Spleen (tissue), 11 donors: ENCODE results near the gene CRYGN. TPM values are rescaled to one million over a fixed set of nuclear protein-coding genes. Genes with fewer than 3 reads are reported as not detected.

Experiments used
- DNase-seq: peaks from one replicate; pipeline ENCODE4 v3.0.0-alpha.2; 2020
- H3K27ac ChIP-seq, 8 donors: fragments of 200-600 bp; sonication (generic) in 7 of 8; 1 replicate in 4 of 8; 2 replicates in 4 of 8; pipeline versions ENCODE4 v1.5.0 to v1.8.0; 2016 to 2021; ENCODE audit warnings: inconsistent platforms in 4 of 8, mild to moderate bottlenecking in 4 of 8, moderate library complexity in 1 of 8
- H3K27me3 ChIP-seq, 7 donors: fragments of 200-600 bp; sonication (generic) in 6 of 7; replicated peaks in 1 of 7; 1 replicate in 4 of 7; 2 replicates in 3 of 7; pipeline versions ENCODE4 v1.5.0 to v1.8.0; 2016 to 2021; ENCODE audit warnings: inconsistent platforms in 3 of 7, mild to moderate bottlenecking in 1 of 7
- H3K36me3 ChIP-seq, 6 donors: fragments of 200-600 bp; sonication (generic) in 5 of 6; 1 replicate in 4 of 6; 2 replicates in 2 of 6; pipeline versions ENCODE4 v1.5.0 to v1.8.0; 2016 to 2021; ENCODE audit warnings: inconsistent platforms in 2 of 6
- H3K4me1 ChIP-seq, 6 donors: fragments of 200-600 bp; sonication (generic) in 5 of 6; 1 replicate in 3 of 6; 2 replicates in 3 of 6; pipeline versions ENCODE4 v1.5.0 to v1.8.0; 2016 to 2021; ENCODE audit warnings: inconsistent platforms in 3 of 6
- H3K4me3 ChIP-seq, 8 donors: fragments of 200-600 bp; sonication (generic) in 7 of 8; 1 replicate in 4 of 8; 2 replicates in 4 of 8; pipeline versions ENCODE4 v1.5.0 to v1.8.0; 2016 to 2021; ENCODE audit warnings: inconsistent platforms in 4 of 8, mild to moderate bottlenecking in 4 of 8, moderate library complexity in 2 of 8
- H3K9me3 ChIP-seq, 8 donors: fragments of 200-600 bp; sonication (generic) in 7 of 8; 1 replicate in 4 of 8; 2 replicates in 4 of 8; pipeline versions ENCODE4 v1.5.0 to v1.8.0; 2016 to 2021; ENCODE audit warnings: inconsistent platforms in 4 of 8
- CTCF ChIP-seq, 11 experiments: fragments of 200-600 bp in 7 of 11; fragments of 450-650 bp in 4 of 11; sonication (generic) in 4 of 11; IDR thresholded peaks in 8 of 11; conservative IDR thresholded peaks in 3 of 11; 1 replicate in 7 of 11; 2 replicates in 4 of 11; pipeline versions ENCODE4 v1.4.0 to v1.8.0; 2016 to 2021; ENCODE audit warnings: antibody characterized with exemption in 11 of 11, inconsistent platforms in 4 of 11, mild to moderate bottlenecking in 1 of 11
- POLR2A ChIP-seq, 3 donors: fragments of 450-650 bp; IDR thresholded peaks; one replicate each; pipeline ENCODE4 v1.5.1; 2017; ENCODE audit warnings: antibody characterized with exemption in 3 of 3, mild to moderate bottlenecking in 1 of 3
- POLR2AphosphoS5 ChIP-seq, 3 donors: sonication (generic); formaldehyde crosslinking; IDR thresholded peaks; one replicate each; pipeline ENCODE4 v1.5.1; 2017; ENCODE audit warnings: antibody characterized with exemption in 3 of 3
- WGBS, 5 donors: extraction: QIAGEN DNeasy Blood & Tissue Kit in 3 of 5; methylation state at CpG; one replicate each; pipeline versions ENCODE4 v1.1.5 to v1.1.7; 2013 to 2018; 5-methylcytosine and 5-hydroxymethylcytosine counted together
- intact Hi-C: fragments of 100-400 bp; cut with DNase I; formaldehyde crosslinking; loops from one replicate; pipeline ENCODE4 v1.15.0; 2023; ENCODE audit warnings: low total_unique reads
- polyA plus RNA-seq, 3 donors: library from polyadenylated mRNA; stranded (reverse); fragments of 200-250 nt; gene quantifications; one replicate each; pipeline ENCODE4 v1.2.1, GENCODE V29; 2013
- total RNA-seq, 7 donors: library from RNA; depleted of rRNA in 3 of 7; stranded (reverse); fragments of >200 nt in 3 of 7; fragmentation: NEBNext Ultra II Directional in 4 of 7; extraction: Animal tissue kit (Norgen Biotek cat#: 25700) in 4 of 7; gene quantifications; one replicate each; pipeline versions ENCODE4 v1.1.0 to v1.2.1, GENCODE V29; 2016 to 2021
- donor health status: healthy with polysubstance abuse.
- donor health status: DM: no; HTN: no; CAD: no; lungs with moderate emphysema.
- donor health status: DM: no; HTN: no; CAD: no.
- donor health status: Bipolar disorder and iron deficiency.
- donor health status: healthy.
- donor health status: DM: no; HTN: no; CAD: no.
- donor health status: DM: yes; HTN: yes; CAD: no.

Gene CRYGN
- total and polyA plus RNA-seq, 10 donors, result 0.17 to 2.5 (median 0.32) TPM; not detected in 1

GRCh38 chr7:151386301-151387160, 53.4 kb downstream of the CRYGN start:
- intact Hi-C loops, result no loop called here
- WGBS, 5 donors, result 61 to 73% (median 64%) methylated on average over 11 to 16 of the region's 16 CpGs
- Histone ChIP-seq H3K36me3 (peaks cover 0 to 3% (median 0%) of the 10 kb centered on the region in 6 donors), H3K9me3 (no peaks in the 10 kb centered on the region), H3K27me3 (peaks cover 0 to 39% (median 12%) of the 10 kb centered on the region in 7 donors), H3K4me1 (peaks cover 8 to 58% (median 27%) of the 10 kb centered on the region in 6 donors), H3K27ac (peak overlapping the region in 6 of 8 donors; percentile 9 to 68 (median 54)), H3K4me3 (no peak overlapping the region)
- TF ChIP-seq POLR2AphosphoS5 (IDR thresholded peaks at IDR 0.05) (peak in 1 of 3 donors; percentile 14), CTCF (IDR thresholded peaks at IDR 0.05 in 8 of 11, conservative IDR thresholded peaks at IDR 0.05 in 3 of 11) (no peak), POLR2A (IDR thresholded peaks at IDR 0.05) (no peak)
- peak; percentile 73 for DNase-seq

- H3K9me3 ChIP-seq, result no peaks in the 10 kb centered on the region
- peak overlapping the region in 7 of 8 donors; percentile 9 to 68 (median 51) for H3K27ac ChIP-seq
- peak in 1 of 3 donors; percentile 3 for TF ChIP-seq POLR2AphosphoS5 (IDR thresholded peaks at IDR 0.05)
- TF ChIP-seq POLR2A (IDR thresholded peaks at IDR 0.05), result no peak
- H3K4me1 ChIP-seq, result peaks cover 15 to 59% (median 34%) of the 10 kb centered on the region in 6 donors
- H3K36me3 ChIP-seq, result peaks cover 0 to under 1% (median 0%) of the 10 kb centered on the region in 6 donors
- H3K4me3 ChIP-seq, result no peak overlapping the region
- DNase-seq, result no peak
- intact Hi-C loops, result no loop called here
- H3K27me3 ChIP-seq, result peaks cover 0 to 46% (median 16%) of the 10 kb centered on the region in 7 donors
- WGBS, 5 donors, result 80 to 87% (median 84%) methylated on average over 21 to 26 of the region's 26 CpGs
These were observed 54.2 kb downstream of the CRYGN start for GRCh38 chr7:151385626-151386300.

- H3K4me3 ChIP-seq, result no peak overlapping the region
- intact Hi-C loops, result no loop called here
- peak overlapping the region in 6 of 8 donors; percentile 9 to 68 (median 48) for H3K27ac ChIP-seq
- peaks cover 0 to 45% (median 16%) of the 10 kb centered on the region in 7 donors for H3K27me3 ChIP-seq
- DNase-seq, result peak; percentile 70
- H3K4me1 ChIP-seq, result peaks cover 18 to 59% (median 40%) of the 10 kb centered on the region in 6 donors
- H3K36me3 ChIP-seq, result peaks cover 0 to 5% (median 0%) of the 10 kb centered on the region in 6 donors
- TF ChIP-seq POLR2A (IDR thresholded peaks at IDR 0.05) (no peak), CTCF (IDR thresholded peaks at IDR 0.05 in 8 of 11, conservative IDR thresholded peaks at IDR 0.05 in 3 of 11) (no peak), POLR2AphosphoS5 (IDR thresholded peaks at IDR 0.05) (peak in 1 of 3 donors; percentile 40)
- H3K9me3 ChIP-seq, result no peaks in the 10 kb centered on the region
- 79 to 93% (median 87%) methylated on average over 14 to 26 of the region's 26 CpGs for WGBS, 5 donors
These were observed 54.9 kb downstream of the CRYGN start for GRCh38 chr7:151384776-151385625.

- Histone ChIP-seq H3K36me3 (peaks cover 0 to 12% (median 0%) of the 10 kb centered on the region in 6 donors), H3K27ac (no peak overlapping the region), H3K4me1 (peaks cover 18 to 60% (median 40%) of the 10 kb centered on the region in 6 donors), H3K4me3 (no peak overlapping the region), H3K9me3 (no peaks in the 10 kb centered on the region), H3K27me3 (peaks cover 0 to 39% (median 16%) of the 10 kb centered on the region in 7 donors)
- intact Hi-C loops, result no loop called here
- WGBS, 5 donors, result 74 to 95% (median 88%) methylated on average over 6 of the region's 6 CpGs
- DNase-seq, result peak; percentile 7
- no peak for TF ChIP-seq POLR2AphosphoS5 (IDR thresholded peaks at IDR 0.05)
- TF ChIP-seq POLR2A (IDR thresholded peaks at IDR 0.05), result no peak
- no peak for TF ChIP-seq CTCF (IDR thresholded peaks at IDR 0.05 in 8 of 11, conservative IDR thresholded peaks at IDR 0.05 in 3 of 11)
These were observed 55.6 kb downstream of the CRYGN start for GRCh38 chr7:151384352-151384697.
